Naive thymus-derived CD4-positive, alpha-beta T cell (primary cell): ENCODE results near the gene BTBD8. TPM values are rescaled to one million over a fixed set of nuclear protein-coding genes. Genes with fewer than 3 reads are reported as not detected.
A peak's percentile ranks its signal among the peaks of the same experiment; 100 is the strongest.

Source experiments
- ATAC-seq: fragments of 150-1000 bp; cut with Tn5 transposase; 2 replicates; pipeline ENCODE4 v1.10.0; 2021; ENCODE audit warnings: mild to moderate bottlenecking, moderate library complexity
- CTCF ChIA-PET: fragments of 350-600 bp; sonication (Branson Sonifier 250); formaldehyde crosslinking; loops from one replicate; lab custom pipeline; 2021; ENCODE audit warnings: antibody characterized with exemption; lab: Charles Lee
- POLR2A ChIA-PET: fragments of 350-600 bp; sonication (Branson Sonifier 250); formaldehyde crosslinking; loops from one replicate; lab custom pipeline; 2021; ENCODE audit warnings: antibody characterized with exemption, inconsistent platforms; lab: Charles Lee
- DNase-seq, 9 donors: peaks; one replicate each; pipeline versions ENCODE4 v3.0.0 to v3.0.0-alpha.2; 2020 to 2022; ENCODE audit warnings: mixed read lengths in 1 of 9
- H3K27ac ChIP-seq: one replicate; pipeline ENCODE4 v1.7.0; 2013; ENCODE audit warnings: mild to moderate bottlenecking, low read depth, low read length, moderate library complexity
- H3K27me3 ChIP-seq, 2 donors: one replicate each; pipeline ENCODE4 v1.7.0; 2013; ENCODE audit warnings: low read length in 2 of 2, mild to moderate bottlenecking in 2 of 2, moderate library complexity in 2 of 2; ENCODE audit not compliant: control insufficient read depth in 2 of 2, insufficient read depth in 2 of 2
- H3K36me3 ChIP-seq, 3 experiments: 1 replicate in 2 of 3; 2 replicates in 1 of 3; pipeline ENCODE4 v1.7.0; 2013; ENCODE audit warnings: low read length in 3 of 3, mild to moderate bottlenecking in 3 of 3, moderate library complexity in 1 of 3; ENCODE audit not compliant: insufficient read depth in 3 of 3, control insufficient read depth in 2 of 3
- H3K4me1 ChIP-seq, 2 donors: one replicate each; pipeline ENCODE4 v1.7.0; 2013; ENCODE audit warnings: low read length in 2 of 2, mild to moderate bottlenecking in 2 of 2, moderate library complexity in 1 of 2; ENCODE audit not compliant: control insufficient read depth in 2 of 2, insufficient read depth in 2 of 2
- H3K4me3 ChIP-seq: 2 replicates; pipeline ENCODE4 v1.7.0; 2013; ENCODE audit warnings: mild to moderate bottlenecking, low read length
- H3K9me3 ChIP-seq, 3 experiments: 1 replicate in 2 of 3; 2 replicates in 1 of 3; pipeline ENCODE4 v1.7.0; 2013; ENCODE audit warnings: low read length in 3 of 3; ENCODE audit not compliant: control insufficient read depth in 2 of 3
- H3K27ac Mint-ChIP-seq, 9 donors: one replicate each; pipeline ENCODE4 v1.8.0; 2020 to 2022; ENCODE audit warnings: mixed read lengths in 9 of 9, mild to moderate bottlenecking in 8 of 9, moderate library complexity in 5 of 9, inconsistent platforms in 2 of 9
- H3K27me3 Mint-ChIP-seq, 5 donors: one replicate each; pipeline ENCODE4 v1.8.0; 2021 to 2022; ENCODE audit warnings: mixed read lengths in 5 of 5, mild to moderate bottlenecking in 1 of 5
- H3K36me3 Mint-ChIP-seq, 5 donors: one replicate each; pipeline ENCODE4 v1.8.0; 2020 to 2022; ENCODE audit warnings: mixed read lengths in 5 of 5, mild to moderate bottlenecking in 3 of 5, inconsistent platforms in 1 of 5
- H3K4me1 Mint-ChIP-seq, 7 donors: one replicate each; pipeline ENCODE4 v1.8.0; 2020 to 2022; ENCODE audit warnings: mixed read lengths in 7 of 7, mild to moderate bottlenecking in 3 of 7, inconsistent platforms in 1 of 7
- H3K4me3 Mint-ChIP-seq, 10 donors: one replicate each; pipeline ENCODE4 v1.8.0; 2020 to 2022; ENCODE audit warnings: mild to moderate bottlenecking in 10 of 10, mixed read lengths in 10 of 10, moderate library complexity in 6 of 10, inconsistent platforms in 2 of 10
- H3K9me3 Mint-ChIP-seq, 11 donors: one replicate each; pipeline ENCODE4 v1.8.0; 2020 to 2022; ENCODE audit warnings: mixed read lengths in 11 of 11, mild to moderate bottlenecking in 4 of 11, inconsistent platforms in 1 of 11, moderate library complexity in 1 of 11
- intact Hi-C, 2 donors: fragments of 100-400 bp; cut with micrococcal nuclease; formaldehyde crosslinking; loops; one replicate each; pipeline ENCODE4 v1.15.1; 2023
- polyA plus RNA-seq, 2 donors: library from polyadenylated mRNA; unstranded; fragments of 300-500 nt; fragmentation: Illumina TruSeq; gene quantifications; one replicate each; pipeline ENCODE4 v1.2.3, GENCODE V29; 2021
- total RNA-seq, 6 experiments: library from RNA in 5 of 6; stranded (reverse) in 5 of 6; gene quantifications; 1 replicate in 5 of 6; 2 replicates in 1 of 6; pipeline ENCODE4 v1.2.3 and lab custom pipeline; 2021 to 2026

The BTBD8 gene
- total and polyA plus RNA-seq, 7 experiments from 2014 or later = 1.7 to 11.4 (median 4.6) TPM

DNA sequence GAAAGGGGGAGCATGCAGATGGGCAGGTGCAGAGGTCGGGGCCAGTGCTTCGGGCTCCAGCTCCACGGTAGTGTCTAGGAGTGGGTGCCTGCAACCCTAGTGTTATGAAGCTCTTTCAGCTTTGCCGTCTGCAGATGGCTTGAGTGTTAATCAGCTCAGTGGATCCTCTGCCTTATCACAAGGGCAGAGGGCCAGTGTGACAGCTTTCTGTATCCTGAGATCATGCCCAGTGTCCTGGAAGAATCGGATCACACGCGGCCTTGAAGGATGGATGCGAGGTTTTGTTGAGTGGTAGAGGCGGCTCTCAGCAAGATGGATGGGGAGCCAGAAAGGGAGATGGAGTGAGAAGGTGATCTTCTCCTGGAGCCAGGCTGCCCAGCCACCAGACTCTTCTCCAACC, 112.1 kb downstream of the BTBD8 start:
- Histone ChIP-seq H3K9me3 (no peaks in the 10 kb centered on the region), H3K27ac (no peak overlapping the region), H3K4me1 (no peaks in the 10 kb centered on the region), H3K36me3 (no peaks in the 10 kb centered on the region), H3K4me3 (no peak overlapping the region), H3K27me3 (no peaks in the 10 kb centered on the region)
- ChIA-PET POLR2A (interaction anchor here (1.1 kb wide), 1 partner anchor 111 kb away, joined by 3 read pairs; no protein-coding TSS in a partner anchor), CTCF (no interaction called here)
- peaks cover 0 to 6% (median 0%) of the 10 kb centered on the region in 5 donors for H3K27me3 Mint-ChIP-seq
- H3K36me3 Mint-ChIP-seq = no peaks in the 10 kb centered on the region
- H3K4me3 Mint-ChIP-seq = no peak overlapping the region
- DNase-seq (no peak), ATAC-seq (no peak)
- peak overlapping the region in 1 of 9 donors; percentile 36 for H3K27ac Mint-ChIP-seq
- intact Hi-C loops = loop anchor here in 1 of 2 donors (10.0 kb wide), 1 partner anchor 63 kb away; no protein-coding TSS in a partner anchor
- H3K9me3 Mint-ChIP-seq = peaks cover 0 to 4% (median 0%) of the 10 kb centered on the region in 11 donors
- H3K4me1 Mint-ChIP-seq = no peaks in the 10 kb centered on the region

DNA sequence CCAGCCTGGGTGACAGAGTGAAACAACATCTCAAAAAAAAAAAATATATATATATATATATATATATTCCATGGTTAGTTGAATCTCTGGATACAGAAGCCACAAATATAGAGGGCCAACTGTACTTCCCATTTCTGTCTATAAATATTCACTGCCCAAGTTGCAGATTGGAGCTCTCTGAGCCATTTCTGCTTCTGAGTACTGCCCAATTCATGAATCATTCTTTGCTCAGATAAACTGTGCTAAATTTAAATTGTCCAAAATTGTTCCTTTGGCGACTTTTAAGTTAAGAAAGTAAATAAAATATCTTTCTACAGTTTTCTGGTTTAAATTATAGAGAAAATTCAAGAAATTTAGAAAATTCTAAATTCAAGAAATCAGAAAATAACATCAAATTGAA, 114.4 kb downstream of the BTBD8 start:
- ATAC-seq (peak; percentile 31), DNase-seq (no peak)
- Mint-ChIP-seq H3K9me3 (no peaks in the 10 kb centered on the region), H3K27me3 (peaks cover 0 to 6% (median 0%) of the 10 kb centered on the region in 5 donors), H3K27ac (no peak overlapping the region), H3K4me1 (no peaks in the 10 kb centered on the region), H3K36me3 (no peaks in the 10 kb centered on the region), H3K4me3 (no peak overlapping the region)
- CTCF ChIA-PET = no interaction called here
- no peaks in the 10 kb centered on the region for H3K9me3 ChIP-seq
- POLR2A ChIA-PET = no interaction called here
- no peak overlapping the region for H3K27ac ChIP-seq
- intact Hi-C loops = loop anchor here in 1 of 2 donors (10.0 kb wide), 1 partner anchor 60 kb away; no protein-coding TSS in a partner anchor
- no peaks in the 10 kb centered on the region for H3K27me3 ChIP-seq
- H3K4me1 ChIP-seq = no peaks in the 10 kb centered on the region
- H3K4me3 ChIP-seq = no peak overlapping the region
- H3K36me3 ChIP-seq = no peaks in the 10 kb centered on the region

DNA sequence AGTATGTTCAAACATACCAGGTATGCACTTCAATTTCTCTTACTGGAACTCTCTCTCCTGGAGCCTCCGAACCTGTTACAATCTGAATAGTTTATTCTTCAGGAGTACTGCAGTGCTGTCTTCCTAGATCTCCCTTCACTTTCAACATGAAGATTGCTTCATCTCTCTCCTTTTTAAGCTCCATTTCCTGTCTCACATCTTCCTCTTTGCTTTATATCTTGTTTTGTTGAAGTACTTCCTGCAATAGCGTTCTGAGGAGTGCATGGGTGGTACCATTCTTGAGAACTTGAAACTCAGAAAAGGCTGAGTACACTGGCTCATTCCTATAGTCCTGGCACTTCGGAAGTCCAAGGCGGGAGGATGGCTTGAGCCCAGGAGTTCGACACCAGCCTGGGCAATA, 121.8 kb downstream of the BTBD8 start:
- no peak overlapping the region for H3K4me3 ChIP-seq
- Mint-ChIP-seq H3K27ac (peak overlapping the region; percentile 66 to 86 (median 78)), H3K4me3 (peak overlapping the region in 9 of 10 donors; percentile 6 to 79 (median 44)), H3K4me1 (peaks cover 9 to 29% (median 22%) of the 10 kb centered on the region in 7 donors), H3K36me3 (peaks cover 4 to 26% (median 16%) of the 10 kb centered on the region in 5 donors), H3K9me3 (peaks cover 4 to 40% (median 12%) of the 10 kb centered on the region in 11 donors), H3K27me3 (no peaks in the 10 kb centered on the region)
- peak in 6 of 9 donors; percentile 13 to 38 (median 32) for DNase-seq
- ChIA-PET POLR2A (interaction anchor here (0.6 to 0.7 kb wide), 2 partner anchors 121 to 232 kb away, joined by 3 read pairs; no protein-coding TSS in a partner anchor), CTCF (interaction anchor here (0.9 kb wide), 1 partner anchor 9 kb away, joined by 5 read pairs; no protein-coding TSS in a partner anchor)
- intact Hi-C loops = loop anchor here in 1 of 2 donors (2.0 to 5.0 kb wide), 2 partner anchors 95 to 121 kb away; partner anchors contain the start of genes BTBD8, GLMN and RPAP2
- peak; percentile 24 for ATAC-seq
- no peaks in the 10 kb centered on the region for H3K36me3 ChIP-seq
- H3K27ac ChIP-seq = peak overlapping the region; percentile 49
- H3K27me3 ChIP-seq = no peaks in the 10 kb centered on the region
- peaks cover 0 to 3% (median 0%) of the 10 kb centered on the region in 3 experiments for H3K9me3 ChIP-seq
- peaks cover 0 to 10% of the 10 kb centered on the region in 2 donors for H3K4me1 ChIP-seq

GRCh38 chr1:92203105-92203504, 123.0 kb downstream of the BTBD8 start:
- peak overlapping the region; percentile 14 to 91 (median 78) for H3K27ac Mint-ChIP-seq
- ChIA-PET POLR2A (no interaction called here), CTCF (interaction anchor here (0.7 kb wide), 1 partner anchor 11 kb away, joined by 4 read pairs; no protein-coding TSS in a partner anchor)

DNA sequence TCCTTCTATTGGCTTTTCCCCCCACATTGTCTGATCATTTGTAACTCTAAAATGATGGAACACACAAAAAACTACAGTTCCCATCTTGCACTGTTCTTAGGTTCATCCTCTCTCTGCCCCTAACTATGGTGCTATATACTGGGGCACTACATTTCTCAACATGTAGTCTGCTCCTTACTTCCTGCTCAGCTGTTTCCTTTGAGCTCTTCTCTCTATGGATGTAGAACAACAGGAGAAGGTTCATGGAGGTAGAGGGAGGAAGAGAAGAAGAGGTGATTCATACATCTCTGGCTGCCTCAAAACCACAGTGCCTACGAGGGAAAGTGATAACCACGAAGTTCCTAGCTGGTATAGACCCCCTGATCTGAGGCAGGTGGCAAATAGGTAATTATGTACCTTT, 130.6 kb downstream of the BTBD8 start:
- H3K9me3 Mint-ChIP-seq = peaks cover 0 to 13% (median 0%) of the 10 kb centered on the region in 11 donors
- Histone ChIP-seq H3K4me1 (peaks cover 0 to 17% of the 10 kb centered on the region in 2 donors), H3K4me3 (no peak overlapping the region), H3K27me3 (no peaks in the 10 kb centered on the region), H3K27ac (no peak overlapping the region), H3K36me3 (no peaks in the 10 kb centered on the region), H3K9me3 (no peaks in the 10 kb centered on the region)
- ChIA-PET POLR2A (no interaction called here), CTCF (interaction anchor here (1.4 kb wide), 1 partner anchor 9 kb away, joined by 5 read pairs; no protein-coding TSS in a partner anchor)
- DNase-seq (no peak), ATAC-seq (no peak)
- peaks cover 0 to 2% (median 0%) of the 10 kb centered on the region in 5 donors for H3K27me3 Mint-ChIP-seq
- H3K4me3 Mint-ChIP-seq = peak overlapping the region in 7 of 10 donors; percentile 1 to 66 (median 27)
- H3K27ac Mint-ChIP-seq = peak overlapping the region in 3 of 9 donors; percentile 9 to 31 (median 20)
- peaks cover 0 to 7% (median 3%) of the 10 kb centered on the region in 5 donors for H3K36me3 Mint-ChIP-seq
- H3K4me1 Mint-ChIP-seq = peaks cover 7 to 33% (median 23%) of the 10 kb centered on the region in 7 donors
- intact Hi-C loops = no loop called here

More at GRCh38 chr1:92203105-92203504, 123.0 kb downstream of the BTBD8 start:
- Mint-ChIP-seq H3K4me1 (peaks cover 9 to 29% (median 22%) of the 10 kb centered on the region in 7 donors), H3K9me3 (peaks cover 4 to 40% (median 13%) of the 10 kb centered on the region in 11 donors), H3K4me3 (peak overlapping the region in 6 of 10 donors; percentile 7 to 71 (median 33)), H3K36me3 (peaks cover 4 to 26% (median 16%) of the 10 kb centered on the region in 5 donors), H3K27me3 (no peaks in the 10 kb centered on the region)
- intact Hi-C loops = loop anchor here in 1 of 2 donors (2.0 to 5.0 kb wide), 2 partner anchors 94 to 122 kb away; partner anchors contain the start of genes BTBD8, GLMN and RPAP2
- Histone ChIP-seq H3K9me3 (peaks cover 0 to 3% (median 0%) of the 10 kb centered on the region in 3 experiments), H3K4me1 (peaks cover 0 to 10% of the 10 kb centered on the region in 2 donors), H3K4me3 (no peak overlapping the region), H3K27ac (no peak overlapping the region), H3K27me3 (no peaks in the 10 kb centered on the region), H3K36me3 (no peaks in the 10 kb centered on the region)
- DNase-seq (no peak), ATAC-seq (no peak)

GRCh38 chr1:92211166-92211565, 131.0 kb downstream of the BTBD8 start:
- H3K9me3 Mint-ChIP-seq = peaks cover 0 to 9% (median 0%) of the 10 kb centered on the region in 11 donors
- no peak overlapping the region for H3K27ac ChIP-seq
- no peaks in the 10 kb centered on the region for H3K9me3 ChIP-seq
- H3K4me1 Mint-ChIP-seq = peaks cover 7 to 33% (median 23%) of the 10 kb centered on the region in 7 donors
- ChIA-PET CTCF (interaction anchor here (1.4 kb wide), 1 partner anchor 9 kb away, joined by 5 read pairs; no protein-coding TSS in a partner anchor), POLR2A (no interaction called here)
- intact Hi-C loops = no loop called here
- peaks cover 0 to 17% of the 10 kb centered on the region in 2 donors for H3K4me1 ChIP-seq
- no peak for DNase-seq
- no peak overlapping the region for H3K4me3 ChIP-seq
- no peak for ATAC-seq
- no peaks in the 10 kb centered on the region for H3K36me3 ChIP-seq
- no peak overlapping the region for H3K27ac Mint-ChIP-seq
- peaks cover 0 to 7% (median 3%) of the 10 kb centered on the region in 5 donors for H3K36me3 Mint-ChIP-seq
- H3K27me3 ChIP-seq = no peaks in the 10 kb centered on the region
- H3K4me3 Mint-ChIP-seq = no peak overlapping the region
- H3K27me3 Mint-ChIP-seq = peaks cover 0 to 2% (median 0%) of the 10 kb centered on the region in 5 donors
